Measurements from ENCODE around the gene ALK.

The ALK gene

DNA sequence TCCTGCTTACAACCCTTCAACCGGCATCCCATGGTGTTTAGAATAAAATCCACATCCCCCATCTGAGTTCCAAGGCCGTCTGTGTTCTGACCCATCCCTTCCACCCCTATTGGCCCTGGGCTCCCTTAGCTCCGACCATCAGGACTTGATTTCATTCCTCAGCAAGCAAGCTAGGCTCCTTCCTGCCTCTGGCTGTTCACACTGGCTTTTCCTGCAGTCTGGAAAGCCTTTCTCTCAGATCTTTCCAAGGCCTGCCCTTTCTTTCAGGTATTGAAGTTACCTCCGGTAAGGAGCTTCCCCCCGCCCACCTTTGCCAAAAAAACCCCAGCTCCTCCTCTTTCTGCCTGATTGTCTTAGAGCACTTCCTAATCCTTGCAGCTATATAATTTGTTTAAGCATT is 719.4 kb downstream of the ALK start:
- POLR2A ChIA-PET, result no interaction called here
- CTCF ChIA-PET, result interaction anchor here (0.6 to 0.9 kb wide), 3 partner anchors 108 to 542 kb away, joined by 3 to 4 read pairs (median 3); no protein-coding TSS in a partner anchor
- H3K4me1 ChIP-seq (ENCODE audit: control insufficient read depth, insufficient read depth, low read length), result peaks cover 3% of the 10 kb centered on the region; the same call in 1 of the 2 replicates
- TF ChIP-seq MYNN (tag by site-specific recombination; IDR thresholded peaks at IDR 0.05; ENCODE audit: borderline replicate concordance) (no peak), ZNF529 (tag by site-specific recombination; IDR thresholded peaks at IDR 0.05; ENCODE audit: insufficient replicate concordance) (no peak), ZNF561 (tag by site-specific recombination; IDR thresholded peaks at IDR 0.05; ENCODE audit: borderline replicate concordance) (no peak)
- H3K27ac ChIP-seq (ENCODE audit: extremely low read depth, low read depth, low read length), result no peak overlapping the region
- no peaks in the 10 kb centered on the region for H3K36me3 ChIP-seq (ENCODE audit: control insufficient read depth in 2 of 2, insufficient read depth in 1 of 2, low read length in 2 of 2)
- no peak overlapping the region for H3K4me3 ChIP-seq (ENCODE audit: low read depth, low read length)
- H3K9me3 ChIP-seq (ENCODE audit: control insufficient read depth, insufficient read depth, low read depth, low read length), result no peaks in the 10 kb centered on the region

DNA sequence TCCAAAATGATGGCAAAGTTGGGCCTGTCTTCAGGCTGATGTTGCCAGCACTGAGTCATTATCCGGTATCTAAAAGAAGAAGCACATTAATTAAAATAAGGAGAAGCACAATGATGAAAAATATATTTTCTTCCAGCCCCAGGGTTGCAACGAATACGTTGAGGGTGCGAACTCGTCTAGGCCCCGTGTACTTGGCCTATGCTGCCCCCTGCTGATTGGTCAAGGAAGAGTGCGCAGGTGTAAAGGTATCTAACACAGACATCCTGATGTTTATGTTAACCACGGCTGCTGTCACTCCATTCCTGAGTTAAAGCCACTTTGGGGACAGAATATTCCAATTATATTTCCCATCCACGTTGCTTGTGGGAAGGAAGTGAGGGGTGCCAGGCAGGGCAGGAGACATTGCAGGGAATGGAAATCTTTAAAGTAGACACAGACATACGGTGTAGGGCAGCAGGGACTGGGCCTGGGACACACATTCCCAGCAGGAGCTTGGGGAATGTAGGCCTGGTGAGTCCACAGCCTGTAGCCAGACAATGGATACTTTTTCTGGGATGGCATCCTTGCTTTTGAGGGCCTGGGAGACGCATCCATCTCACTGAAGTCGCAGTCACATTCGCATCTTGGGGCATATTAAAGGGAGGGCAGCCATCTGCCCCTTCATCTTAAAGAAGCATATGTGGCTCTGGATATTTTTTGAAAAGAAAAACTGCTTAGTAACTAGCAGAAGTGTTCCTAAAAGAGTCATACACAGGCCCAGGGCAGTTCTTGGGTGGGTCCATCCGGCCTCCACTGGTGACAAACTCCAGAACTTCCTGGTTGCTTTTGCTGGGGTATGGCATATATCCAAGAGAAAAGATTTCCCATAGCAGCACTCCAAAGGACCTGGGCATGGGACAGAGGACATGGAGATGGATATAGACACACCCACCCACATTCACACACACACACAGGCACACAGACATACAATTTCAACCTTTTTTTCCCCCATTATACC is 724.3 kb downstream of the ALK start:
- peak; percentile 48; the same call in 1 of the 2 replicates for TF ChIP-seq ZNF10 (tag by site-specific recombination; IDR thresholded peaks at IDR 0.05)
- peak; percentile 51 for TF ChIP-seq CTCF (tag by site-specific recombination; IDR thresholded peaks at IDR 0.05)
- TF ChIP-seq ZNF248 (tag by site-specific recombination; IDR thresholded peaks at IDR 0.05), result no peak
- TF ChIP-seq ZNF121 (tag by site-specific recombination; IDR thresholded peaks at IDR 0.05), result no peak
- TF ChIP-seq ZBTB49 (tag by site-specific recombination; IDR thresholded peaks at IDR 0.05; ENCODE audit: low read depth), result no peak
- no peak for TF ChIP-seq ZNF785 (tag by site-specific recombination; IDR thresholded peaks at IDR 0.05)
- no peak for TF ChIP-seq KLF1 (tag by site-specific recombination; IDR thresholded peaks at IDR 0.05)
- no peak for TF ChIP-seq PRDM4 (tag by site-specific recombination; IDR thresholded peaks at IDR 0.05)
- TF ChIP-seq, protein P1, sequence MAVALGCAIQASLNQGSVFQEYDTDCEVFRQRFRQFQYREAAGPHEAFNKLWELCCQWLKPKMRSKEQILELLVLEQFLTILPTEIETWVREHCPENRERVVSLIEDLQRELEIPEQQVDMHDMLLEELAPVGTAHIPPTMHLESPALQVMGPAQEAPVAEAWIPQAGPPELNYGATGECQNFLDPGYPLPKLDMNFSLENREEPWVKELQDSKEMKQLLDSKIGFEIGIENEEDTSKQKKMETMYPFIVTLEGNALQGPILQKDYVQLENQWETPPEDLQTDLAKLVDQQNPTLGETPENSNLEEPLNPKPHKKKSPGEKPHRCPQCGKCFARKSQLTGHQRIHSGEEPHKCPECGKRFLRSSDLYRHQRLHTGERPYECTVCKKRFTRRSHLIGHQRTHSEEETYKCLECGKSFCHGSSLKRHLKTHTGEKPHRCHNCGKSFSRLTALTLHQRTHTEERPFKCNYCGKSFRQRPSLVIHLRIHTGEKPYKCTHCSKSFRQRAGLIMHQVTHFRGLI (tag by site-specific recombination; IDR thresholded peaks at IDR 0.05), result no peak
- peak; percentile 74 for TF ChIP-seq ZNF654 (tag by site-specific recombination; IDR thresholded peaks at IDR 0.05; ENCODE audit: low read depth)
- H3K9me3 ChIP-seq (ENCODE audit: control insufficient read depth, insufficient read depth, low read depth, low read length), result no peaks in the 10 kb centered on the region
- no peaks in the 10 kb centered on the region for H3K36me3 ChIP-seq (ENCODE audit: control insufficient read depth in 2 of 2, insufficient read depth in 1 of 2, low read length in 2 of 2)
- H3K27ac ChIP-seq (ENCODE audit: extremely low read depth, low read depth, low read length), result no peak overlapping the region
- no peaks in the 10 kb centered on the region for H3K4me1 ChIP-seq (ENCODE audit: control insufficient read depth, insufficient read depth, low read length)
- ChIA-PET CTCF (interaction anchor here (0.5 to 2.1 kb wide), 8 partner anchors 10 to 241 kb away, joined by 3 to 17 read pairs (median 4); no protein-coding TSS in a partner anchor), POLR2A (no interaction called here)
- no peak overlapping the region for H3K4me3 ChIP-seq (ENCODE audit: low read depth, low read length)

Data from HEK293 (cell line).